Liver (tissue), 9 donors: ENCODE measurements around the gene TAPBP. TPM values are rescaled to one million over a fixed set of nuclear protein-coding genes. Genes with fewer than 3 reads are reported as not detected.

Source experiments
- DNase-seq: peaks from one replicate; pipeline ENCODE4 v3.0.0-alpha.2; 2017; ENCODE audit warnings: low spot score
- H3K27ac ChIP-seq, 2 donors: one replicate each; pipeline ENCODE4 v1.7.0; 2013; ENCODE audit warnings: inconsistent platforms in 2 of 2, low read length in 2 of 2, control low read depth in 1 of 2, low read depth in 1 of 2, mild to moderate bottlenecking in 1 of 2
- H3K27me3 ChIP-seq, 4 donors: one replicate each; pipeline versions ENCODE4 v1.6.1 to v1.7.0; 2013; ENCODE audit warnings: low read length in 3 of 4, inconsistent platforms in 1 of 4, mild to moderate bottlenecking in 1 of 4, moderate library complexity in 1 of 4; ENCODE audit not compliant: control insufficient read depth in 4 of 4, insufficient read depth in 4 of 4
- H3K36me3 ChIP-seq, 4 donors: one replicate each; pipeline versions ENCODE4 v1.6.1 to v1.7.0; 2013; ENCODE audit warnings: low read length in 3 of 4, mild to moderate bottlenecking in 3 of 4, low read depth in 1 of 4, moderate library complexity in 1 of 4; ENCODE audit not compliant: control insufficient read depth in 4 of 4, insufficient read depth in 3 of 4
- H3K4me1 ChIP-seq, 4 donors: one replicate each; pipeline versions ENCODE4 v1.6.1 to v1.7.0; 2013; ENCODE audit warnings: low read length in 3 of 4, mild to moderate bottlenecking in 3 of 4, moderate library complexity in 1 of 4; ENCODE audit not compliant: control insufficient read depth in 4 of 4, insufficient read depth in 4 of 4
- H3K4me3 ChIP-seq, 3 donors: one replicate each; pipeline versions ENCODE4 v1.6.1 to v1.7.0; 2013; ENCODE audit warnings: low read length in 3 of 3, control low read depth in 1 of 3, low read depth in 1 of 3, mild to moderate bottlenecking in 1 of 3
- H3K9ac ChIP-seq, 2 donors: one replicate each; pipeline ENCODE4 v1.7.0; 2013; ENCODE audit warnings: low read length in 2 of 2, mild to moderate bottlenecking in 2 of 2, moderate library complexity in 2 of 2, control low read depth in 1 of 2, low read depth in 1 of 2
- H3K9me3 ChIP-seq, 4 donors: one replicate each; pipeline versions ENCODE4 v1.6.1 to v1.7.0; 2013; ENCODE audit warnings: low read length in 3 of 4; ENCODE audit not compliant: control insufficient read depth in 4 of 4
- EGR1 ChIP-seq, 2 donors: IDR thresholded peaks; 2 replicates each; pipeline ENCODE4 v1.6.1; 2016 to 2018; ENCODE audit warnings: antibody characterized with exemption in 2 of 2, low read depth in 2 of 2
- FOXA1 ChIP-seq: IDR thresholded peaks from 2 replicates; pipeline ENCODE4 v1.6.1; 2016; ENCODE audit warnings: antibody characterized with exemption
- FOXA2 ChIP-seq: IDR thresholded peaks from 2 replicates; pipeline ENCODE4 v1.6.1; 2016; ENCODE audit warnings: antibody characterized with exemption
- GABPA ChIP-seq, 2 donors: IDR thresholded peaks in 1 of 2; conservative IDR thresholded peaks in 1 of 2; 2 replicates each; pipeline ENCODE4 v1.6.1; 2016; ENCODE audit warnings: antibody characterized with exemption in 2 of 2, mild to moderate bottlenecking in 1 of 2, moderate library complexity in 1 of 2
- HNF4A ChIP-seq, 2 donors: conservative IDR thresholded peaks; 2 replicates each; pipeline ENCODE4 v1.6.1; 2016; ENCODE audit warnings: antibody characterized with exemption in 2 of 2, mild to moderate bottlenecking in 2 of 2
- HNF4G ChIP-seq: IDR thresholded peaks from 2 replicates; pipeline ENCODE4 v1.6.1; 2016; ENCODE audit warnings: antibody characterized with exemption
- JUND ChIP-seq, 2 donors: IDR thresholded peaks; 2 replicates each; pipeline ENCODE4 v1.6.1; 2016; ENCODE audit warnings: antibody characterized with exemption in 2 of 2
- MAX ChIP-seq: IDR thresholded peaks from 2 replicates; pipeline ENCODE4 v1.6.1; 2016; ENCODE audit warnings: antibody characterized with exemption
- NR2F2 ChIP-seq: IDR thresholded peaks from 2 replicates; pipeline ENCODE4 v1.6.1; 2016; ENCODE audit warnings: antibody characterized with exemption
- RAD21 ChIP-seq, 2 donors: IDR thresholded peaks; 2 replicates each; pipeline ENCODE4 v1.6.1; 2016; ENCODE audit warnings: antibody characterized with exemption in 2 of 2, mild to moderate bottlenecking in 2 of 2
- REST ChIP-seq: IDR thresholded peaks from 2 replicates; pipeline ENCODE4 v1.6.1; 2016; ENCODE audit warnings: antibody characterized with exemption, mild to moderate bottlenecking
- RXRA ChIP-seq, 2 donors: IDR thresholded peaks; 2 replicates each; pipeline ENCODE4 v1.6.1; 2017 to 2018; ENCODE audit warnings: antibody characterized with exemption in 2 of 2, mild to moderate bottlenecking in 1 of 2
- SP1 ChIP-seq: IDR thresholded peaks from 2 replicates; pipeline ENCODE4 v1.6.1; 2018; ENCODE audit warnings: antibody characterized with exemption, mild to moderate bottlenecking
- TAF1 ChIP-seq: conservative IDR thresholded peaks from 2 replicates; pipeline ENCODE4 v1.6.1; 2016; ENCODE audit warnings: antibody characterized with exemption, mild to moderate bottlenecking
- YY1 ChIP-seq: IDR thresholded peaks from 2 replicates; pipeline ENCODE4 v1.6.1; 2016; ENCODE audit warnings: antibody characterized with exemption, mild to moderate bottlenecking
- WGBS: extraction: QIAGEN DNeasy Blood & Tissue Kit; methylation state at CpG from one replicate; pipeline ENCODE4 v1.1.7; 2013; 5-methylcytosine and 5-hydroxymethylcytosine counted together
- polyA plus RNA-seq, 2 donors: library from polyadenylated mRNA; stranded (reverse) in 1 of 2; unstranded in 1 of 2; fragments of 200-250 nt in 1 of 2; fragments of >200 nt in 1 of 2; fragmentation: Nextera tagmentation in 1 of 2; extraction: Ambion mirVana in 1 of 2; gene quantifications; one replicate each; pipeline versions ENCODE4 v1.2.1 to v1.2.3, GENCODE V29; 2013 to 2015
- total RNA-seq, 2 donors: library from RNA; depleted of rRNA; stranded (reverse); fragments of >200 nt; gene quantifications; one replicate each; pipeline ENCODE4 v1.2.3, GENCODE V29; 2014
- TF ChIP-seq, protein P1 (sequence below): IDR thresholded peaks from 2 replicates; pipeline ENCODE4 v1.6.1; 2016; ENCODE audit warnings: antibody characterized with exemption
- TF ChIP-seq, protein P2 (sequence below): fragments of 150-350 bp; IDR thresholded peaks from 2 replicates; pipeline ENCODE4 v1.5.1; 2017; ENCODE audit warnings: improper control_type of control experiment, low read depth, low read length; ENCODE audit not compliant: missing input control
- TF ChIP-seq, protein P3 (sequence below): IDR thresholded peaks from 2 replicates; pipeline ENCODE4 v1.6.1; 2016; ENCODE audit warnings: antibody characterized with exemption
- donor health status: healthy.
- donor health status: healthy.
- donor health status: healthy.
- donor health status: healthy.
- donor health status: healthy.

TAPBP gene
- total and polyA plus RNA-seq, 4 donors = 47.9 to 74.0 (median 51.0) TPM

DNA sequence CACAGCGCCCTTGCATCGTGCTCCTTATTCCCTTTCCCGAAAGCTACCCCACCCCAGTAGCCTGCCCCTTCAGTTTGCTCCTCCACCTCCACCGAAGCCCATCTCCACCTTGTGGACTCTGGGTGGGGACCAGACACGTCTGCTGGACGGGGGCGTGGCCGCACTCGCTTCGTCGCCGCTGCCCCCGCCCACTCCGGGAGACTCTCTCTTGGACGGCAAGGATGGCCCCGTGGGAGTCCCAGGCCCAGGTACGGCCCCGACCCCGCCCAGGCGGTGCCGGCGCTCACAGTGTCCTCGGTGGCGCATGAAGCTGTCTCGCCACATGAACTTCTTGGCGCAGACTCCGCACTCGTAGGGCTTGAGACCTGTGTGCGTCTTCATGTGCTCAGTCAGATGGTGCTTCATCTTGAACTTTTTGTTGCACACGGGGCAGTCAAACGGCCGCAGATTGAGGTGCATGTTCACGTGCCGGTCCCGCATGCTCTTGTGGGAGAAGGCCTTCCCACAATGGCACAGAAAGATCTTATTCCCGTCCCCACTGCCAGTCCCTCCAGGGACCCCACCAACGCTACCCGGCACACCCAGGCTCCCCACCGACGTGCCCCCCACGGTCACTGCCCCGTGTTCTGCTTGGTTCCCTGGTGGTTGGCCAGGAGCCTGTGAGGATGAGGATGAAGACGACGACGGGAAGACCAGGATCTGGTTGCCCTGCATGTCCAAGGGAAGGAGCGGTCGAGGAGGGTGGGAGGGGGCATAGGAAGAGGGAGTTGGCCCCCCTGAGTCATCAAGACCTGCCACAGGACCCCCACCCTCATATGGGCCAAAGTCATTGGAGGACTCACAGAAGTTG lies 1.3 kb upstream of the TAPBP start (continued):
- TF ChIP-seq, protein P1, sequence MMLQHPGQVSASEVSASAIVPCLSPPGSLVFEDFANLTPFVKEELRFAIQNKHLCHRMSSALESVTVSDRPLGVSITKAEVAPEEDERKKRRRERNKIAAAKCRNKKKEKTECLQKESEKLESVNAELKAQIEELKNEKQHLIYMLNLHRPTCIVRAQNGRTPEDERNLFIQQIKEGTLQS = no peak
- TF ChIP-seq TAF1 = no peak
- no peak for TF ChIP-seq YY1
- TF ChIP-seq RAD21 (IDR thresholded peaks at IDR 0.05) = no peak
- TF ChIP-seq HNF4A (conservative IDR thresholded peaks at IDR 0.05) = no peak

GRCh38 chr6:33314515-33314942 lies 651 bp upstream of the TAPBP start:
- Histone ChIP-seq H3K4me3 (peak overlapping the region; percentile 6 to 88 (median 66)), H3K9me3 (no peaks in the 10 kb centered on the region), H3K36me3 (peaks cover 0 to 8% (median 5%) of the 10 kb centered on the region in 4 donors), H3K9ac (peak overlapping the region in 1 of 2 donors; percentile 54), H3K27ac (peak overlapping the region; percentile 98 to 99), H3K4me1 (peaks cover 11 to 49% (median 37%) of the 10 kb centered on the region in 4 donors), H3K27me3 (no peaks in the 10 kb centered on the region)
- 4% methylated on average over 10 of the region's 10 CpGs for WGBS
- DNase-seq = peak; percentile 64
- TF ChIP-seq MAX = no peak
- TF ChIP-seq HNF4A (conservative IDR thresholded peaks at IDR 0.05) = no peak
- TF ChIP-seq RXRA (IDR thresholded peaks at IDR 0.05) = peak in 1 of 2 donors; percentile 10
- TF ChIP-seq GABPA (IDR thresholded peaks at IDR 0.05 in 1 of 2, conservative IDR thresholded peaks at IDR 0.05 in 1 of 2) = no peak
- no peak for TF ChIP-seq REST
- TF ChIP-seq SP1 = no peak
- TF ChIP-seq TAF1 = no peak
- peak; percentile 81 for TF ChIP-seq NR2F2
- TF ChIP-seq EGR1 (IDR thresholded peaks at IDR 0.05; ENCODE audit: low read depth in 2 of 2) = no peak
- TF ChIP-seq RAD21 (IDR thresholded peaks at IDR 0.05) = no peak
- TF ChIP-seq FOXA2 = no peak
- TF ChIP-seq YY1 = no peak
- TF ChIP-seq FOXA1 = no peak
- TF ChIP-seq, protein P2, sequence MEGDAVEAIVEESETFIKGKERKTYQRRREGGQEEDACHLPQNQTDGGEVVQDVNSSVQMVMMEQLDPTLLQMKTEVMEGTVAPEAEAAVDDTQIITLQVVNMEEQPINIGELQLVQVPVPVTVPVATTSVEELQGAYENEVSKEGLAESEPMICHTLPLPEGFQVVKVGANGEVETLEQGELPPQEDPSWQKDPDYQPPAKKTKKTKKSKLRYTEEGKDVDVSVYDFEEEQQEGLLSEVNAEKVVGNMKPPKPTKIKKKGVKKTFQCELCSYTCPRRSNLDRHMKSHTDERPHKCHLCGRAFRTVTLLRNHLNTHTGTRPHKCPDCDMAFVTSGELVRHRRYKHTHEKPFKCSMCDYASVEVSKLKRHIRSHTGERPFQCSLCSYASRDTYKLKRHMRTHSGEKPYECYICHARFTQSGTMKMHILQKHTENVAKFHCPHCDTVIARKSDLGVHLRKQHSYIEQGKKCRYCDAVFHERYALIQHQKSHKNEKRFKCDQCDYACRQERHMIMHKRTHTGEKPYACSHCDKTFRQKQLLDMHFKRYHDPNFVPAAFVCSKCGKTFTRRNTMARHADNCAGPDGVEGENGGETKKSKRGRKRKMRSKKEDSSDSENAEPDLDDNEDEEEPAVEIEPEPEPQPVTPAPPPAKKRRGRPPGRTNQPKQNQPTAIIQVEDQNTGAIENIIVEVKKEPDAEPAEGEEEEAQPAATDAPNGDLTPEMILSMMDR = peak; percentile 4
- no peak for TF ChIP-seq JUND (IDR thresholded peaks at IDR 0.05)
- TF ChIP-seq, protein P3, sequence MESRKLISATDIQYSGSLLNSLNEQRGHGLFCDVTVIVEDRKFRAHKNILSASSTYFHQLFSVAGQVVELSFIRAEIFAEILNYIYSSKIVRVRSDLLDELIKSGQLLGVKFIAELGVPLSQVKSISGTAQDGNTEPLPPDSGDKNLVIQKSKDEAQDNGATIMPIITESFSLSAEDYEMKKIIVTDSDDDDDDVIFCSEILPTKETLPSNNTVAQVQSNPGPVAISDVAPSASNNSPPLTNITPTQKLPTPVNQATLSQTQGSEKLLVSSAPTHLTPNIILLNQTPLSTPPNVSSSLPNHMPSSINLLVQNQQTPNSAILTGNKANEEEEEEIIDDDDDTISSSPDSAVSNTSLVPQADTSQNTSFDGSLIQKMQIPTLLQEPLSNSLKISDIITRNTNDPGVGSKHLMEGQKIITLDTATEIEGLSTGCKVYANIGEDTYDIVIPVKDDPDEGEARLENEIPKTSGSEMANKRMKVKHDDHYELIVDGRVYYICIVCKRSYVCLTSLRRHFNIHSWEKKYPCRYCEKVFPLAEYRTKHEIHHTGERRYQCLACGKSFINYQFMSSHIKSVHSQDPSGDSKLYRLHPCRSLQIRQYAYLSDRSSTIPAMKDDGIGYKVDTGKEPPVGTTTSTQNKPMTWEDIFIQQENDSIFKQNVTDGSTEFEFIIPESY = no peak
- TF ChIP-seq HNF4G = no peak
- TF ChIP-seq, protein P1 = no peak
